Activated CD4-positive, alpha-beta memory T cell treated with anti-CD3 and anti-CD28 coated beads, Interleukin-2, amount 10 ng/mL, durations not matched to agents 7 days and 5 days (primary cell): ENCODE results near the gene CFAP299. TPM values are rescaled to one million over a fixed set of nuclear protein-coding genes. Genes with fewer than 3 reads are reported as not detected.
"Not testable (repeated sequence)": the region's sequence is repeated elsewhere in the genome, so short reads cannot be mapped to it uniquely, and the experiment has no call there.

ENCODE experiments used
- CTCF ChIA-PET: fragments of 350-600 bp; sonication (Branson Sonifier 250); formaldehyde crosslinking; loops from one replicate; lab custom pipeline; 2021; ENCODE audit warnings: antibody characterized with exemption, inconsistent platforms; lab: Charles Lee
- POLR2A ChIA-PET: fragments of 350-600 bp; sonication (Branson Sonifier 250); formaldehyde crosslinking; loops from one replicate; lab custom pipeline; 2021; ENCODE audit warnings: antibody characterized with exemption; lab: Charles Lee
- DNase-seq: peaks from one replicate; pipeline ENCODE4 v3.0.0-alpha.2; 2020
- H3K27ac Mint-ChIP-seq: one replicate; pipeline ENCODE4 v1.8.0; 2021; ENCODE audit warnings: mild to moderate bottlenecking, mixed read lengths
- H3K27me3 Mint-ChIP-seq: one replicate; pipeline ENCODE4 v1.8.0; 2021; ENCODE audit warnings: mixed read lengths
- H3K36me3 Mint-ChIP-seq: one replicate; pipeline ENCODE4 v1.8.0; 2021; ENCODE audit warnings: low read depth, mixed read lengths
- H3K4me1 Mint-ChIP-seq: one replicate; pipeline ENCODE4 v1.8.0; 2021; ENCODE audit warnings: mixed read lengths
- H3K4me3 Mint-ChIP-seq: one replicate; pipeline ENCODE4 v1.8.0; 2021; ENCODE audit warnings: mild to moderate bottlenecking, mixed read lengths
- H3K9me3 Mint-ChIP-seq: one replicate; pipeline ENCODE4 v1.8.0; 2021; ENCODE audit warnings: mixed read lengths
- total RNA-seq, 2 experiments: library from RNA; stranded (reverse); gene quantifications; one replicate each; pipeline ENCODE4 v1.2.3, GENCODE V29; 2021

CFAP299 gene
- total RNA-seq, 2 experiments from 2014 or later, result not detected

DNA sequence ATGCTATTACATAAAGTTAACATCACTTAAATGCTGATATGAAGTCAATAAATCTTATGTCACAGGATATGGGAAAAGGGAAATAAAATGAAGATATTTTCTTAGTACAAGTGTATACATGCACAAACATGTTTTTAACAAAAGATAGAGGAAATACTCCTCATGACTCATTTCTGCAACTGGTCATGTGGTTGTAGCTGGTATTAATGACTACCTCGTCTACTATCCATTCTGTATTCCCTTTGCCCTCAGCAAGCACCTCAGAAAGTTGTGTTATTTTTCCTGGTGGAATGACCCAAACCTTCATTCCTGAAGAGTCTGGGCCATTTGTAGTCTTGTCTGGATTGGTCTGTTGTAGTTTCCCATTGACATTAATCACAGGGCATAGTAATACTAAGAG is 458.1 kb downstream of the CFAP299 start:
- H3K27ac Mint-ChIP-seq, H3K36me3 Mint-ChIP-seq, DNase-seq, H3K27me3 Mint-ChIP-seq, CTCF ChIA-PET, H3K4me1 Mint-ChIP-seq, H3K4me3 Mint-ChIP-seq, POLR2A ChIA-PET, H3K9me3 Mint-ChIP-seq: not testable (repeated sequence)

DNA sequence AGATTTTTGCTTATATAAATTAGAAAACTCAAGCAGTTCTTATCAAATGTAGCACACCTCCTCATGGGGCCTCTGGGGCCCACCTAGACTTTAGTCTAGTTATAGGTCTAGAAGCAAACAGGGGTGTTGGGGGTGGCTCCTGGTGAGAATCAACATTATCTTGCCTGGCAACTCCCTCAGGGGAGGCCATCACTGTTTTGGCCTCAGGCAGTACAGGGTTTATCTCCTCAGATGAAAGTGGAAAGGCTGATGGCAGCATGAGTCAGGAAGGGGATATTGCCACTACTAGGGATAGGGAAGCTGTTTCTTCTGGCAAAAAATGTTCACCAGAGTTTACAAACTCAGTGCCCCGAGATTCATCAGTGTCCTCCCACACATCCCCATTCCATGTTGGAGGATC is 462.6 kb downstream of the CFAP299 start:
- peaks cover 9% of the 10 kb centered on the region for H3K9me3 Mint-ChIP-seq
- H3K27ac Mint-ChIP-seq, result no peak overlapping the region
- ChIA-PET POLR2A (no interaction called here), CTCF (no interaction called here)
- no peaks in the 10 kb centered on the region for H3K4me1 Mint-ChIP-seq
- no peaks in the 10 kb centered on the region for H3K36me3 Mint-ChIP-seq
- peak; percentile 24 for DNase-seq
- H3K4me3 Mint-ChIP-seq, result no peak overlapping the region
- H3K27me3 Mint-ChIP-seq, result no peaks in the 10 kb centered on the region

DNA sequence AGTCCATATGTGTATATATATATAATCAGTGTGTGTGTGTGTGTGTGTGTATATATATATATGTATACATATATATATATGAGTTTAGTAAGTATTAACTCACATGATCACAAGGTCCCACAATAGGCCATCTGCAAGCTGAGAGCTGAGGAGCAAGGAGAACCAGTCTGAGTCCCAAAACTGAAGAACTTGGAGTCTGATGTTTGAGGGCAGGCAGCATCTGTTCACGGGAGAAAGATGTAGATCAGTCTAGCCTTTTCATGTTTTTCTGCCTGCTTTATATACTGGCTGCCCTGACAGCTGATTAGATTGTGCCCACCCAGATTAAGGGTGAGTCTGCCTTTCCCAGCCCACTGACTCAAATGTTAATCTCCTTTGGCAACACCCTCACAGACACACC is 465.2 kb downstream of the CFAP299 start:
- POLR2A ChIA-PET, H3K27me3 Mint-ChIP-seq, H3K9me3 Mint-ChIP-seq, H3K4me3 Mint-ChIP-seq, H3K4me1 Mint-ChIP-seq, H3K27ac Mint-ChIP-seq, H3K36me3 Mint-ChIP-seq, CTCF ChIA-PET: not testable (repeated sequence)
- peak; percentile 18 for DNase-seq

DNA sequence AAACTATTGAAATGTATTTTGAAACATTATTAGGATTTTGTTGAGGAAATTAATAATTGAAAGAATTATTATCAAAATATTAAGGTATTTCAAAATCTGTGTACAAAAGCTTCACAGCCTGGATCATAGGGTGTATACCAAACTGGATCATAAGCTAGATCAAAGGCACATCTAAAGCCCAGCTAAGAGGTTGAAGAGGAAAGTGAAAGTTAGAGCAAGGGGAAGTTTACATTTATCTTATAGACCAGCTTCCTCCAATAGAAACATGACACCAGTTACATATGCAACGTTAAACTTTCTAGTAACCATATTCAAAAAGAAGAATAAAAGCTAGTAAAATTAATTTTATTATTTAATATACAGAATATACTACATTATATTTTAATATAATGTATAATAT is 467.8 kb downstream of the CFAP299 start:
- Mint-ChIP-seq H3K27me3 (no peaks in the 10 kb centered on the region), H3K4me3 (no peak overlapping the region), H3K36me3 (no peaks in the 10 kb centered on the region), H3K27ac (no peak overlapping the region), H3K4me1 (no peaks in the 10 kb centered on the region), H3K9me3 (no peaks in the 10 kb centered on the region)
- ChIA-PET POLR2A (no interaction called here), CTCF (no interaction called here)
- no peak for DNase-seq

DNA sequence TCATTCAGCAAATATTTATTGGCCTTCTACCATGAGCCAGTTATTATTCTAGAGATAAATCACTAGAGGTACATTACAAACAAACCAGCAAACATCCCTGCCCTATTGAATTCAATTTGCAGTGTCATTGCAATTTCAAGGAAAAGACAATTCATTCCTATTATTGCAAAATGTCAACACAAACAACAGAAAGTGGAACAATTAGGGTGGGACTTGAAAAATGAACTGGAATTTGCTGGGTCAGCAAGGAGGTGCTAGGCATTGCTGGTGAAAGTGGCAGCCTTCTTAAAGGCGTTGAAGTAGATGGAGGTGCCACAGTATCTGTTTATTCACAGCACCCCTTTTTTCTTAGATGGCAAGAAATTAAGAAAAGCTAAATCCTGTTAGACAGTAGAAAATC is 470.9 kb downstream of the CFAP299 start:
- CTCF ChIA-PET, result no interaction called here
- H3K27me3 Mint-ChIP-seq, result no peaks in the 10 kb centered on the region
- no peak overlapping the region for H3K4me3 Mint-ChIP-seq
- no peaks in the 10 kb centered on the region for H3K4me1 Mint-ChIP-seq
- POLR2A ChIA-PET, result no interaction called here
- DNase-seq, result no peak
- H3K36me3 Mint-ChIP-seq, result no peaks in the 10 kb centered on the region
- no peaks in the 10 kb centered on the region for H3K9me3 Mint-ChIP-seq
- H3K27ac Mint-ChIP-seq, result no peak overlapping the region

DNA sequence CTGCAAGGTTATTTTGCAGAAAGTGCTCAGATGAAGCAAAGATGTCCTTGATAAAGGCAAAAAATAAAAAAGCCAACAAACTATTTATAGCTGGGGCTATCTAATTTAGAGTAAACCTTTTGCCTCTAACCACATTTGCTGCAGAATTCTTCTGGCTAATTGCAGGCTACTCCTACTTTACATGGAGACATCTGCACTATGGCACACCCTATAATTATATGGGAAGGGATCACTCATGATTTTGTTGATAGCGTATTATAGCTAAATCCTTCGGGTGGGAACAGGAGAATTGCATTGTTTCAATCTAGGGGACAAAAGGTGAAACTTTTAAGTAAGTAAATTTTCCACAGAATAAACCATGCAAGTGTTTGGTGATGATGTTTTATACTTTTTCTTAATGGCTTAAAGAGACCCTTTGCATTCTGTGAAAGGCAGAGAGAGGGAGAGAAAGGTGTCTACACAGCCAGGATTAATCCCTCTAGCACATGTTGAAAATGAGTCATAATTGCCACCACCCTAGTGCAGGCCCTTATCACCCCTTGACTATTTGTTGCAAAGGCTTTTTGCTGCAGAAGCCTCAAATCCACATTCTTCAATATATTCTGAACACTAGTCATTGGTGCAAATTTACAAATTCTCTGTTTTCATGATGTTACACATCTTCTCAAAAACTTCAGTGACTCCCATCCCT is 473.7 kb downstream of the CFAP299 start:
- no peaks in the 10 kb centered on the region for H3K9me3 Mint-ChIP-seq
- POLR2A ChIA-PET, result no interaction called here
- H3K4me1 Mint-ChIP-seq, result no peaks in the 10 kb centered on the region
- no peak for DNase-seq
- CTCF ChIA-PET, result no interaction called here
- no peak overlapping the region for H3K27ac Mint-ChIP-seq
- H3K36me3 Mint-ChIP-seq, result no peaks in the 10 kb centered on the region
- H3K27me3 Mint-ChIP-seq, result no peaks in the 10 kb centered on the region
- no peak overlapping the region for H3K4me3 Mint-ChIP-seq

DNA sequence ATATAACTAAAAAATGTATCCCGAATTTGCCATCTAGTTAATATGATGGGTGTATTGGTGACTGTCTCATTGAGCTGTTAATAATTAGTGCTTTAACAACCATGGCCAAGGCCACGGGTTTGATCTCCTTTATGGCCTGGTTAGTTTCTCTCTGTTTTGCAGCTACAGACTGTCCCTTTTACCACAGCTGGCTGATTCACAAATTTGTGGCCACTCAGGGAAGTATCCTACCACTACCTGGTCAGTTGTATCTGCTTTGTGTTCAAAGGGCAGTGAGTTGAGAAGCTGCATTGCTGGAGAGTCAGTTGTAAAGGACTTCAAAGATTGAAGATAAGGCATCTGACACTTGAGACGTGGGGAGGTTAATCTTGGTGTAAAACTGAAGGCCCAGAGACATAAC is 475.9 kb downstream of the CFAP299 start:
- Mint-ChIP-seq H3K4me3 (no peak overlapping the region), H3K9me3 (no peaks in the 10 kb centered on the region), H3K36me3 (no peaks in the 10 kb centered on the region), H3K27ac (no peak overlapping the region), H3K4me1 (no peaks in the 10 kb centered on the region), H3K27me3 (no peaks in the 10 kb centered on the region)
- ChIA-PET CTCF (no interaction called here), POLR2A (no interaction called here)
- DNase-seq, result no peak

DNA sequence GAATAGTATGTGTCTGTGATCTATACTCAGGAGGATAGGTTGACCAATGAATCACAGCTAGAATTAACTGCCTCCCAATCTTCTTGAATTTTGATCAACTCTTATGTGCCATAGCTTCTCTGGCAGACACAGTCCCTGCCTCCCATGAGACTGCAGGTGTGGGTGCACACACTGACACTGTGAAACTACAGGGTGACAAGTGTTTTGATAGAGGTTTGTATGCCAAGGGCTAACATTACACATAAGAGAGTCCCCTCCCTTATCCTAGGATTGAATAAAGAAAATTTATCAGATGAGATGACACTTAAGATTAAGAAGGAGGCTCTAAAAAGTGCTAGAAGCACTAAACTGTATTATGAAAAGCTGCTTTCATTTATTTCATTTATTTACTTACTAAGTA is 476.6 kb downstream of the CFAP299 start:
- H3K36me3 Mint-ChIP-seq, result no peaks in the 10 kb centered on the region
- H3K4me1 Mint-ChIP-seq, result no peaks in the 10 kb centered on the region
- H3K27me3 Mint-ChIP-seq, result no peaks in the 10 kb centered on the region
- H3K4me3 Mint-ChIP-seq, result no peak overlapping the region
- POLR2A ChIA-PET, result no interaction called here
- CTCF ChIA-PET, result no interaction called here
- H3K9me3 Mint-ChIP-seq, result no peaks in the 10 kb centered on the region
- DNase-seq, result no peak
- no peak overlapping the region for H3K27ac Mint-ChIP-seq

DNA sequence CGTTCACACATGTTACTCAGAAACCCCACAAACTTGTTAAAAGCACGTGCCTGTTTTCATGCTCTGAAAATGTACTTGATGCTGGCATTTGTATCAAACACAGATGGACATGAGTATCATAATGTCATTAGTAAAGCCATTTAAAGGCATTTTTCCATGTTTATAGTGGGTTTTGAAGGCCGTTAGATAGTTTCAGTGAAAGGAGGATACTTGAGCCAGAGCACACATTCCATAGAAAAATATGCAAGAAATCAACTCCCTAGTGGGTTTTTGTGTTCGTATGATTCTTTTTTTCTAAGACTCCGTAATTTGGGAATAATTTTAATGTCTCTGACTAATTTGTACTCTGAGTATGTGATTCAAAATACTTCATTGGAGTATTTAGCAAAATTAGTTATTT is 478.7 kb downstream of the CFAP299 start:
- H3K27me3 Mint-ChIP-seq, result no peaks in the 10 kb centered on the region

DNA sequence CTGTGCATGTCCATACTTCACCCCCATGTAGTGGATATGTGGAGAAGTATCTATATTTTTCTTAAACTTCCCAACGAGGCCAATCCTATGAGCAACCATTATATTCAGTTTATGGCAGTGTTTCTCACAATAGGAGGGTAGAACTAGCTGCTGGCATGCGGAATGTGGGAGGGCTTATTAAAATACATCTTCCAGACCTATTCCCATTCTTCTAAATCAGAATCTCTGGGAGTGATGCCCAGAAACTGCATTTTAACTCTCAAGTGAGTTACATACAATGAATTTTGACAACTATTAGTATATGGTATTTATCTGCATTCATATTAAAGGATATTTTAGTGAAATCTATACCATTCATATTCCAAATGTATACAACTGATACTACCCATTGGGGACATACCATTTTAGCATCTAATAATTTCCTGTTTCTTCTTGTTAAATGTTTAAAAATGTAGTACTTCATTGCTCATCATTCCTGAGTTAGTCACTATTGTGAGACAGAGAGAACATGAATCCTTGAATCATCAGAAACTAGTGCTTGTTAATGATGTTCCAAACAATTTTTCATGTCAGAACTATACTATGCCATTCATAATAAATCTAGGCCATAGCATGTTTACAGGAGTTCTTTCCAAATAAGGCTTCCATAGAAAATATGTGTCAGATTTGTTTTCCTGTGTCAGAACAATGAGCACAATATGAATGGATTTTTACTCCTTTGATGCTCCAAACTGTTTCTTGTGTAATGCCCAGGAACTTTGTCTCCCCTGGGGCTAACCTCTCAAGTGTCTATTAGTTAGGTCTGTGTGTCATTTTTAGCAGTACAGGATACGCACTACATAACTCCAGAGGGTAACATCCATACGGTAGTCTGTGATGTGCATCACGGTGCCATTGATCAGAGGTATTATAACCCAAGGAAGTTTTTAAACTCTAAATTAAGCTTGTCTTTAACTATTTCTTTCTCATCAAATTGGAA is 496.1 kb downstream of the CFAP299 start:
- H3K27ac Mint-ChIP-seq, result no peak overlapping the region
- no peaks in the 10 kb centered on the region for H3K27me3 Mint-ChIP-seq
- ChIA-PET POLR2A (no interaction called here), CTCF (no interaction called here)
- H3K4me3 Mint-ChIP-seq, result no peak overlapping the region
- DNase-seq, result no peak
- no peaks in the 10 kb centered on the region for H3K4me1 Mint-ChIP-seq
- H3K9me3 Mint-ChIP-seq, result no peaks in the 10 kb centered on the region
- no peaks in the 10 kb centered on the region for H3K36me3 Mint-ChIP-seq

More for the DNA sequence above, 478.7 kb downstream of the CFAP299 start:
- Mint-ChIP-seq H3K27ac (no peak overlapping the region), H3K9me3 (no peaks in the 10 kb centered on the region), H3K4me3 (no peak overlapping the region), H3K36me3 (no peaks in the 10 kb centered on the region), H3K4me1 (no peaks in the 10 kb centered on the region)
- ChIA-PET CTCF (no interaction called here), POLR2A (no interaction called here)
- no peak for DNase-seq

DNA sequence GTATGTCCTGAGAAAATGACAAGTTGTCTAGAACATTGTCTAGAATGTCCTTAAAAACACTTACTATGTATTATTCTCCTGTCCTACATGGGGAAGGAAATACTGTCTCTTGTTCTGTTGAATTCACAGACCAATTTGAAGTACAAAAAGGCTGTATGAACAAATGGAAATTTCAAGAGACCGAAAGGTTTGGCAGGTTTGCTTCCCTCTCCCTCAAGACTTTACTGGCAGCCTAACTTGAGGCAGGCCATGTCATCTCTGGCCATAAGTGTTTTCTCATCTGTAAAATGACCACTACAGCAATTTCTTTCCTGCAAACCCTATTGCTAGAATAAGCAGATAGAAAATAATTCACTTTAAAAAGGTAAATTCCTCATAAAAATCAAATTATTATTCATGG is 503.8 kb downstream of the CFAP299 start:
- H3K4me1 Mint-ChIP-seq, result no peaks in the 10 kb centered on the region

DNA sequence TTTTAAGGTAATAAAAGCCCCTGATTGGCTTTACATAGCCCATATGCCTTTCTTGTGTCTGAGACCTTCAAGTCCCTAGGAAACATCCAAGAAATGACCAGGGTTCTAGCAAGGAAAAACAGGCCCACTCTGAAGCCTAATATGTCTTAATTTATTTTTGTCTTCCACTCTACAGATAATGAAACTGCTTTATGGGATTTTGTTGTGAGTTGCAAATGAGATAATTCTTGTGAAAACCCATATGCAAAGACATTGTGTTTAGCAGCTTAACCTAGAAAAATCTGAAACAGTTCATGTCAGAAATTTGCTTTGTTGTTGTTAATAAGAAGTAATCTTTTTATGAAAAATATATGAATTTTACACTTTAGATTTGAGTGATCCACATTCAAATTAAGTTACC is 504.3 kb downstream of the CFAP299 start:
- H3K4me3 Mint-ChIP-seq, result no peak overlapping the region
- H3K36me3 Mint-ChIP-seq, result no peaks in the 10 kb centered on the region
- CTCF ChIA-PET, result no interaction called here
- DNase-seq, result no peak
- H3K27me3 Mint-ChIP-seq, result no peaks in the 10 kb centered on the region
- H3K4me1 Mint-ChIP-seq, result no peaks in the 10 kb centered on the region
- no peak overlapping the region for H3K27ac Mint-ChIP-seq
- no peaks in the 10 kb centered on the region for H3K9me3 Mint-ChIP-seq
- POLR2A ChIA-PET, result no interaction called here

More for the DNA sequence above, 503.8 kb downstream of the CFAP299 start:
- H3K36me3 Mint-ChIP-seq, result no peaks in the 10 kb centered on the region
- ChIA-PET POLR2A (no interaction called here), CTCF (no interaction called here)
- no peak overlapping the region for H3K4me3 Mint-ChIP-seq
- no peaks in the 10 kb centered on the region for H3K9me3 Mint-ChIP-seq
- H3K27ac Mint-ChIP-seq, result no peak overlapping the region
- DNase-seq, result no peak
- no peaks in the 10 kb centered on the region for H3K27me3 Mint-ChIP-seq

DNA sequence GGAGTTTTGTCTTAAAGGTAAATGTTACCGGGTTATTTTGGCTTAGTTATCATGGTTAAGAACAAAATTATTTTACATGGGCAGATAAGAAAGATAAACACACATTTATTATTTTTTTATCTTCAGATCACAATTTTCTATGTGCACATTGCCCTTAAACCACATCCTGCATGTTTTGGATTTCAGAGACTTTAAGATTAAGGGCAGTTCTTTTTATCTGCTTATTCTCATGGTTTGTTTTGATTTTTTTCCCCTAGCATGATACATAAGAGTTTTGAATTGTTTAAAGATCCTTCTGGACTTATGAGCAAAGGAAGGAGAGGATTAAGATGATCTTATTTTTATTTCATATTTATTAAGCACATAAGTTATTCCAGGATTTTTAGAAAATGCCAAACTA is 504.9 kb downstream of the CFAP299 start:
- Mint-ChIP-seq H3K36me3 (no peaks in the 10 kb centered on the region), H3K4me1 (no peaks in the 10 kb centered on the region), H3K27ac (no peak overlapping the region), H3K4me3 (no peak overlapping the region), H3K27me3 (no peaks in the 10 kb centered on the region), H3K9me3 (no peaks in the 10 kb centered on the region)
- DNase-seq, result no peak
- ChIA-PET CTCF (no interaction called here), POLR2A (no interaction called here)
